Cardiac muscle cell (in vitro differentiated cells and primary cell): ENCODE measurements around the gene RPS17. TPM values are rescaled to one million over a fixed set of nuclear protein-coding genes. Genes with fewer than 3 reads are reported as not detected.

Source experiments
- DNase-seq, 2 donors: peaks; one replicate each; pipeline versions ENCODE4 v3.0.0 to v3.0.0-alpha.2; 2010 to 2017; ENCODE audit warnings: low read depth in 1 of 2, low spot score in 1 of 2
- H3K27ac ChIP-seq: fragments of 200-600 bp; sonication (generic); 2 replicates; pipeline ENCODE4 v1.5.1; 2016
- H3K27me3 ChIP-seq: fragments of 200-600 bp; sonication (generic); 2 replicates; pipeline ENCODE4 v1.6.0; 2016; ENCODE audit warnings: control low read depth
- H3K36me3 ChIP-seq: fragments of 200-600 bp; sonication (generic); 2 replicates; pipeline ENCODE4 v1.5.1; 2016; ENCODE audit warnings: control low read depth
- H3K4me1 ChIP-seq: fragments of 200-600 bp; sonication (generic); 2 replicates; pipeline ENCODE4 v1.8.1; 2017; ENCODE audit warnings: low read depth, mild to moderate bottlenecking, mixed run types
- H3K4me3 ChIP-seq: fragments of 200-600 bp; sonication (generic); 2 replicates; pipeline ENCODE4 v1.5.1; 2016; ENCODE audit warnings: mild to moderate bottlenecking
- H3K9me3 ChIP-seq: fragments of 200-600 bp; sonication (generic); 2 replicates; pipeline ENCODE4 v1.5.1; 2017; ENCODE audit warnings: low read depth, mild to moderate bottlenecking, control low read depth
- polyA plus RNA-seq: library from polyadenylated mRNA; unstranded; fragments of >200 nt; fragmentation: Nextera tagmentation; extraction: Ambion mirVana; gene quantifications from 2 replicates; pipeline ENCODE4 v1.2.1, GENCODE V29; 2016
- total RNA-seq: library from RNA; depleted of rRNA; stranded (reverse); fragments of >200 nt; gene quantifications from 2 replicates; pipeline ENCODE4 v1.2.3, GENCODE V29; 2016
- TF ChIP-seq, protein P1 (sequence below): IDR thresholded peaks from 2 replicates; pipeline ENCODE4 v1.5.1; 2012; ENCODE audit warnings: low read depth, mild to moderate bottlenecking, low read length

RPS17 gene
- total and polyA plus RNA-seq, 2 experiments from 2014 or later: 596 to 1,419 TPM

DNA sequence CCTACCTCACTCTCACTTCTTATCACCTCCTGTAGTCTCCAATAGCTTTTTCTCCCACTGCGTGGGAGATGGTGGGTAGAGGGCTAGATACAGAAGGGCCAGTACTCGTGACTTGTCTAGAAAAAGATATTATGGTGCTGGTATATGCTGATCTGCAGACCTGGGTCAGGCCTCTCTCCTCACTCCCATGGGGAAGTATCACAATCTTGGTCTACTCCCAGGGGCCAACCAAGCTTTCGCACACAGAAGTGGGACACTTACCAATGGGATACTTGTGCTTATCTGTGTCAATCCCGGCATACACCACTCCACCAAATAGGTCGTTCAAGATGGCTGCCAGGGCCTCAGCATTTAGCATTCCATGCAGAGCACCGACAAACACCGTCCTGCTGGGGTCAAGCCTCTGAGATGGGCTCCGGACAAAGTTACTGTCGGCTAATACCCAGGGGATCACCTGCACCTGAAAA lies 9.0 kb upstream of the RPS17 start:
- Histone ChIP-seq H3K36me3 (no peaks in the 10 kb centered on the region), H3K27me3 (no peaks in the 10 kb centered on the region), H3K4me3 (no peak overlapping the region), H3K9me3 (no peaks in the 10 kb centered on the region), H3K27ac (no peak overlapping the region), H3K4me1 (no peaks in the 10 kb centered on the region)
- TF ChIP-seq, protein P1, sequence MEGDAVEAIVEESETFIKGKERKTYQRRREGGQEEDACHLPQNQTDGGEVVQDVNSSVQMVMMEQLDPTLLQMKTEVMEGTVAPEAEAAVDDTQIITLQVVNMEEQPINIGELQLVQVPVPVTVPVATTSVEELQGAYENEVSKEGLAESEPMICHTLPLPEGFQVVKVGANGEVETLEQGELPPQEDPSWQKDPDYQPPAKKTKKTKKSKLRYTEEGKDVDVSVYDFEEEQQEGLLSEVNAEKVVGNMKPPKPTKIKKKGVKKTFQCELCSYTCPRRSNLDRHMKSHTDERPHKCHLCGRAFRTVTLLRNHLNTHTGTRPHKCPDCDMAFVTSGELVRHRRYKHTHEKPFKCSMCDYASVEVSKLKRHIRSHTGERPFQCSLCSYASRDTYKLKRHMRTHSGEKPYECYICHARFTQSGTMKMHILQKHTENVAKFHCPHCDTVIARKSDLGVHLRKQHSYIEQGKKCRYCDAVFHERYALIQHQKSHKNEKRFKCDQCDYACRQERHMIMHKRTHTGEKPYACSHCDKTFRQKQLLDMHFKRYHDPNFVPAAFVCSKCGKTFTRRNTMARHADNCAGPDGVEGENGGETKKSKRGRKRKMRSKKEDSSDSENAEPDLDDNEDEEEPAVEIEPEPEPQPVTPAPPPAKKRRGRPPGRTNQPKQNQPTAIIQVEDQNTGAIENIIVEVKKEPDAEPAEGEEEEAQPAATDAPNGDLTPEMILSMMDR: no peak
- DNase-seq: no peak

DNA sequence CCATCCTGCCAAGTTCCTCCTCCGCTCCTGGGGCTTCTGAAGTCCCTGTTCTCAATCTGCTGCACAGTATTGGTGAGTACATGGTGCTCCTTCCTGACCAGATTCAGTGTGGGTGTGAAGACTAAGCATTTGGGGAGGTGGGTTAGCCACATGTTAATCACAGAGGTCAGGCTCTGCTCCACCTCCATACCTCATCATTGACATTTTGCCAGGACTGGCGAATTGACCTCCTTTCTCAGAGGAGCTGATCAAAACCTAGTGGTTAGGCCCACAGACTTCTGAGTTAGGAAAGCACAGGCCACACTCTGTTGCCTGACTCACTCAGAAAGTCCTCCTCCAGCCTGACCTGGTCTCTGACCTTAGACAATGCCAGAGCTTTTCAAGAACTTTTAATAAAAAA lies 8.4 kb upstream of the RPS17 start:
- H3K4me1 ChIP-seq: no peaks in the 10 kb centered on the region
- H3K9me3 ChIP-seq: no peaks in the 10 kb centered on the region
- no peak for DNase-seq
- H3K27ac ChIP-seq: no peak overlapping the region
- H3K4me3 ChIP-seq: no peak overlapping the region
- no peaks in the 10 kb centered on the region for H3K27me3 ChIP-seq
- TF ChIP-seq, protein P1: no peak
- H3K36me3 ChIP-seq: no peaks in the 10 kb centered on the region

DNA sequence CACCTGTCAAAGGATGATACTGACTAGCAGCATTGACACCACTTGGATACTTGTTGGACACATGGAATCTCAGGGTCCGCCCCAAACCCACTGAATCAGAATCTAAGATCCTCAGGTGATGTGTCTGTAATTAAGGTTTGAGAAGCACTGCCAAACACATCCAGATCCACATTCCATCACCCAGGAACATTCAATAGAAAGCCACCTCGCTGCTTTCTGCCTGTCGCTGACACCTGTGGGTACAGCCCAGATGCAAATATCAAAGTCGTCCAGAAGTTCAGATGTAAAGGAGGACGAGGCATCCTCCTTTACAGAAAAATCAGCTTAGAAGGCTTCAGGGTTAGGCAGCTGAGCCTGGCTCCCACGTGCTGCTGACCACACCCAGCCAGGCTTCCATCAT lies 5.2 kb upstream of the RPS17 start:
- no peaks in the 10 kb centered on the region for H3K9me3 ChIP-seq
- TF ChIP-seq, protein P1: no peak
- no peaks in the 10 kb centered on the region for H3K27me3 ChIP-seq
- no peaks in the 10 kb centered on the region for H3K36me3 ChIP-seq
- peaks cover 3% of the 10 kb centered on the region for H3K4me1 ChIP-seq
- no peak overlapping the region for H3K27ac ChIP-seq
- H3K4me3 ChIP-seq: no peak overlapping the region
- DNase-seq: no peak

DNA sequence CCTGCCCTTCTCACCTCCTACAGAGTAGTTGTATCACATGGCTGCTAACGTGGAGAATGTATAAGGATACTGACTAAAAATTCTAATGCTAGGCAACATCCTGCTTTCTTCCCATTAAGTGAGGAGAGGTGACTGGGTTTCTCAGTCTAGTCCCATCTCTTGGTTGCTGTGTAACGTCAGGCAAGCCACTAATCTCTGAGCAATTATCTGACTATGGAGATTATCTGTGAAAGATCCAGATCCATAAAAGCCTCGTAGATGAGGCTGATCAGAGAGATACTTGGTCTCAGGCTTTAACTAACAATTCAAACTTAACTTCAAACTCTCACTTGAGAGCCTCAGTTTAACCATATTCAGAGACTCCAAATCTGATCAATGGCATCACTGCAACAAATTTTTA lies 4.7 kb upstream of the RPS17 start:
- DNase-seq: no peak
- Histone ChIP-seq H3K27ac (no peak overlapping the region), H3K9me3 (no peaks in the 10 kb centered on the region), H3K36me3 (no peaks in the 10 kb centered on the region), H3K27me3 (no peaks in the 10 kb centered on the region), H3K4me3 (no peak overlapping the region), H3K4me1 (peaks cover 3% of the 10 kb centered on the region)
- TF ChIP-seq, protein P1: no peak

DNA sequence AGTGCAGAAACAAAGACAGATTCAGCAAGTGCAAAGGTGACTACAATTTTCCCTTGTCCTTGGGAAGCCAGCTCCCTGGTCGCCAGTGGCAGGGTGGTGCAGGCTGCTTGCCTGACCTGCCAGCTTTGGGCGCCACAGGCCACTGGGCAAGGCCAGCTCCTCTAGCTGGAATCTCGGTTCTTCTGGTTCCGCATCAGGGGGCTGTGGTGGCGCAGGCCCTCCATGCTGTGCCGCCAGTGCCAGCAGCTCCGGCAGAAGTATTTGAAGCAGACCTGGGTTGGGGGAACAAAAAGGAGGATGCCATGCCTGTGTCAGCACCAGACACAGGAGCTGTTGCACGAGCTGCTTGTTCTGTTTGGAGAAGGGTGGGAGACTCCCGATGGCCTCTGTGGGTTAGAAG lies 4.2 kb upstream of the RPS17 start:
- TF ChIP-seq, protein P1: no peak
- H3K4me3 ChIP-seq: no peak overlapping the region
- DNase-seq: no peak
- no peaks in the 10 kb centered on the region for H3K27me3 ChIP-seq
- no peaks in the 10 kb centered on the region for H3K9me3 ChIP-seq
- H3K27ac ChIP-seq: no peak overlapping the region
- peaks cover 3% of the 10 kb centered on the region for H3K4me1 ChIP-seq
- no peaks in the 10 kb centered on the region for H3K36me3 ChIP-seq

DNA sequence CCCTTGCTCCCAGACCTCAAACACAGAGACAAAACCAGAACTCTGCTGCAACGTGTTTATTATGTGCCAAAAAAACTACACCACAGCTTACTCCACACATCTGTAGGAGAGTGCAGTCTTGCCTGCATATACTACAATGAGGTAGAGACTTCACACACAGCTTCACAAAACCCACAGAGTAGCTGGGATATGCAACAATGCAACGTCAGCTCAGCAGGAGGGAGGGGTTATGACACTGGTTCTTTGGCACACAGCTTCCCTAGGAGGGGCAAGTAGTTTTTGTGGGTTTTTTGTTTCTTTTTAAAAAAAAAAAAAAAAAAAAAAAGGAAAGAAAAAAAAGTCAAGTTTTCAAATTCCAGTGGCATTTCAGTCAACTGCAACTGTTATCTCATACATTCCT lies 2.9 kb upstream of the RPS17 start:
- H3K9me3 ChIP-seq: no peaks in the 10 kb centered on the region
- H3K27me3 ChIP-seq: no peaks in the 10 kb centered on the region
- no peak overlapping the region for H3K4me3 ChIP-seq
- peaks cover 10% of the 10 kb centered on the region for H3K4me1 ChIP-seq
- H3K36me3 ChIP-seq: peaks cover 8% of the 10 kb centered on the region
- H3K27ac ChIP-seq: no peak overlapping the region
- TF ChIP-seq, protein P1: no peak
- DNase-seq: peak in 1 of 2 donors; percentile 94
